Inflammatory macrophage treated with lipopolysaccharide for 1 hour (primary cell): ENCODE measurements around the gene LPCAT2.
A peak's percentile ranks its signal among the peaks of the same experiment; 100 is the strongest.

ENCODE experiments used
- DNase-seq, 2 donors: peaks; one replicate each; pipeline ENCODE4 v3.0.0-alpha.2; 2020 to 2022

LPCAT2 gene

GRCh38 chr16:55482056-55482455, 26.8 kb upstream of the LPCAT2 start:
- no peak for DNase-seq

DNA sequence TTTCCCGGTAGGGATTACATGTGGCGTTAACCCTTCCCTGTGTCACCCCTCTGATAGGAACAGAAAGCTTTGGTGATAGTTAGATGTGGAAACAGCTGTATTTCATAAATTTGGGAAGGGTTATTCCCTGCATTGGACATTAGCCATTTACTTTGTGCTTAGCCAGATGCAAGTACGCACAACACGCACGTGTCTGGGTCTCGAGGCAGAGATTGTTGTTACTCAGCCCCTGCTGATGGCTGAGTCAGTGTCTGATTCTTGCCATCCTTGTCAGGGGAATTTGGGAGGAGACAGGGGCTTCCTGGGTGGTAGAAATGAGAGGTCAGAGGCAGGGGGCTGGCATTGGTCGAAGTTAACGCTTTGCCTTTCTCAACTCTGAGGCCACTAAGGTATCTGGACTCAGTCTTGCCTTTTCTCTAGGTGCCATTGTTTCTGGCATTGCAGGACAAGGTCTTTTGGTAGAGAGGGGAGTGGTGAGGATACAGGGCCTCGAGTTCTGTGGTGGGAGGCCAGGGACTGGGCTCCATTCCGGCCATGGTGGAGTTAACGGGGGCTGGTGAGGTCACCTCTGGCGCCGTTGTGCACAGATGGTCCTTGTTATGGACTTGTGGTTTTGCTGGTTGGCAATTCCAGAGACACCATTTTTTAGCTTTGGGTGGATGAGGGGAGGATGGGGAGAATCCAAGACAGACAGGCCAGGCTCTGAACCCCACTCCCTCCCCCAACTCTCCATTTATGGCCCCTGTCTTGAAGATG, 21.6 kb upstream of the LPCAT2 start:
- no peak for DNase-seq

DNA sequence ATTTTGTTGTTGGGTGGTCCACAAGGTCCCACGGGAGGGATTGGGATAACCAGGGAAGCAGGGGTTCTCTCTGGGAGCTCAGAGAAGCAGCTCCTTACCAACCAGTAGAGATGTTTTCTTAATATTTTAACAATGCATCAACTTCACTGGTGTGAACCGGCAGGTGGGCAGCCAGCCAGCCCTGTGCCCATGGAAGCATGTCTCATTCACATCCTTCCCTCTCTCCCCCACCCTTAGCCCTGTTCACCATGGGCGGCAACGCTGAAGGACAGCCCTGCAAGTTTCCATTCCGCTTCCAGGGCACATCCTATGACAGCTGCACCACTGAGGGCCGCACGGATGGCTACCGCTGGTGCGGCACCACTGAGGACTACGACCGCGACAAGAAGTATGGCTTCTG, 20.6 kb upstream of the LPCAT2 start:
- no peak for DNase-seq

- no peak for DNase-seq
Measured at GRCh38 chr16:55489119-55489955, 19.5 kb upstream of the LPCAT2 start.

GRCh38 chr16:55489956-55490265, 19.0 kb upstream of the LPCAT2 start:
- no peak for DNase-seq

DNA sequence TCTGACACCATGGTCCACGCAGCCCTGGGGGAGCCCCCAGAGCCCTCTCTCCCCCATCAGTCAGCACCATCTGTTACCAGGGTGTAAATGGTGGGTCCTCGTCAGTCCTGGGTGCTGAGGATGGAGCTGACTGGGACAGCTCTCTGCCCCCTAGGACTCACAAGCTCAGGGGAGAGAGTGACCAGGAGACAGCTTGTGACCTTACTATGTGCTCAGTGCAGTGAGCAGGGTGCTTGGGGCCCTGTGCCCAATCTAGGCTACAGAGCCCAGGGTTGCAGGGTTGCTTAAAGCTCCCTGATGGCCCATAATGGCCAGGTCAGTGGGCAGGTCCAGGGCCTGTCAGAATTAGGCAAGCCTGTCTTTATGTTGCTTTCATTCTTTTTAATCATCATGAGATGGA, 18.6 kb upstream of the LPCAT2 start:
- no peak for DNase-seq

- no peak for DNase-seq
Measured at GRCh38 chr16:55491691-55492090, 17.2 kb upstream of the LPCAT2 start.

DNA sequence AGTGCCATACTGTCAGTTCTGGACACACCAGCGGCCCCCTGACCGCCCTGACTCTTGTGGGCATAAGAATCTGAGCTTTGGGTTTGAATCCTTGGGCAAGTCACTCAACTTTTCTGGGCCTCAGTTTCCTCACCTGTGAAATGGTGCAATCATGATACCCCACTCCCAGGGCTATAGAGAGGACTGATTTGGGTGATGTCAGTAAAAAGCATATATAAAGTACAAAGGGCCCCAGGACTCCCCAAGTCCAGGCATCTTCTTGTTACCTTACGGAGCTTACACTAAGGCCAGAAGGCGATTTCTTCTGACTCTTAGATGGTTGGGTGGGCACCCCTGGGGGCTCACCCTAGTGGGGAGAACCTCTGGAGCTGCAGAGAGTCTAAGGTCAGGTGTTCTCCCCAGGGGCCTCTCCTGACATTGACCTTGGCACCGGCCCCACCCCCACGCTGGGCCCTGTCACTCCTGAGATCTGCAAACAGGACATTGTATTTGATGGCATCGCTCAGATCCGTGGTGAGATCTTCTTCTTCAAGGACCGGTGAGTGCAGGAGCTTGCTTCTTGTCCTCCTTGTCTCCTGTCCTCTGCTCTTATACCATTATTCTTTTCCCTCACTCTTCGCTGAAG, 16.0 kb upstream of the LPCAT2 start:
- no peak for DNase-seq

- peak; percentile 56 to 71 for DNase-seq
Measured at GRCh38 chr16:55494994-55495421, 13.9 kb upstream of the LPCAT2 start.

DNA sequence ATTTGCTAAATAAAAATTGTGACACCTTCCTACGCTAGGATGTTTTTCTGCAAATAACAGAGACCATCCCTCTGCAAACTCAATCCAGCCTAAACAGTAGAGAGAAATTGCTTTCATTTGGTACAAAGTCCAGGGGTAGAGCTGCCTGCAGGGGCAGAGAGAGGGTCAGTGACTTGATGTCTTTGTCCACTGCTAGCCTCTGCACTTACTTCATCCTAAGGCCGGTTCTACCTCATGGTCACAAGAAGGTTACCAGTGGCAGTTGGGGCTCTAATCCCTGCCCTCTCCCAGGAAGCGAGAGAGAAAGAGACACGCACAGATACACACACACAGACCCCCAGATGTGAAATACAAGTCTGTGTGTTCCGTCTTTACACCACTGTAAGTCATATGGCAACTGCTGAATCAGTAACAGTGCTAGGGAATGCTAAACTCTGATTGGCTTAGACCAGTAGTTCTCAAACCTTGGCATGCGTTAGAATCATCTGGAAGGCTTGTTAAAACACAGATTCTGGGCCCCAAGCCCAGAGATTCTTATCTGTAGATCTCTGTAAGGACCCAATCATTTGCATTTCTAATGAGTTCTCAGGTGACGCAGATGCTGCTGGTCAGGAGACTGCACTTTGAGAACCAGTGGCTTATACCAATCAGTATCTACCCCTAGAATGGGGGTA, 13.1 kb upstream of the LPCAT2 start:
- no peak for DNase-seq

DNA sequence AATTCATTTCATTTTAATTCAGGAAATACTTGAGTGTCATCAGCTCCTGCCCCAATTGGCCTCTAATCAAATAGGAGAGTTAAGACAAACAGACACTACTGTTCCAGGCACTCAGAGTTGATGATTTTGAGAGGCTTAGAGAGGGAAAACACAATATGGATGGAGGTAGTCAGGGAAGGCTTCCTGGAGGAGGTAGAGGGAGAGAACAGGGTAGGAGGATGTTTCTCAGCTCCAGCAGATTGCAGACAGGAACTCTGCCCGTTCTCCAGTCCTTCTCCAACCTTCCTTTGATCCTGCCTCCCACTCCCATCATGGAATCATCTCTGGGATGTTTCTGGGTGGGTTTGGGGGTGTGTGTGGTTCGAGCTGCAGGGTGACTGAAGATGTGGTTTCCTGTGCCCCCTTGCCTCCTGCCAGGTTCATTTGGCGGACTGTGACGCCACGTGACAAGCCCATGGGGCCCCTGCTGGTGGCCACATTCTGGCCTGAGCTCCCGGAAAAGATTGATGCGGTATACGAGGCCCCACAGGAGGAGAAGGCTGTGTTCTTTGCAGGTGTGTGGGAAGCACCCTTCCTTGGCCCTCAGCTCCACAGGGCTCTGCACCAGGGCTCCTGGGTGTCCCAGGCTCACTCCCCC, 12.2 kb upstream of the LPCAT2 start:
- no peak for DNase-seq

- DNase-seq = no peak
Measured at GRCh38 chr16:55497558-55497957, 11.3 kb upstream of the LPCAT2 start.

DNA sequence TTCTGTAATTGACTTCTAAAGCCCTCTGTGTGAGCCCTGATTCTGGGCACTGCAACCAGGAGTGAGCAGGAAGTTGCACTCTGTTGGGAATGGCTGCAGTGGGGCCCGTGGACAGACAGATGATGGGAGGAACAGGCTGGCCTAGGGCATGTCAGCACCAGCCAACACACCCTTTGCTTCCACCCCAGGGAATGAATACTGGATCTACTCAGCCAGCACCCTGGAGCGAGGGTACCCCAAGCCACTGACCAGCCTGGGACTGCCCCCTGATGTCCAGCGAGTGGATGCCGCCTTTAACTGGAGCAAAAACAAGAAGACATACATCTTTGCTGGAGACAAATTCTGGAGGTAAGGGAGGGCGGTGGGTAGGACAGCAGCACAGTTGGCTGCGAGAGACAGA, 10.8 kb upstream of the LPCAT2 start:
- DNase-seq = no peak

DNA sequence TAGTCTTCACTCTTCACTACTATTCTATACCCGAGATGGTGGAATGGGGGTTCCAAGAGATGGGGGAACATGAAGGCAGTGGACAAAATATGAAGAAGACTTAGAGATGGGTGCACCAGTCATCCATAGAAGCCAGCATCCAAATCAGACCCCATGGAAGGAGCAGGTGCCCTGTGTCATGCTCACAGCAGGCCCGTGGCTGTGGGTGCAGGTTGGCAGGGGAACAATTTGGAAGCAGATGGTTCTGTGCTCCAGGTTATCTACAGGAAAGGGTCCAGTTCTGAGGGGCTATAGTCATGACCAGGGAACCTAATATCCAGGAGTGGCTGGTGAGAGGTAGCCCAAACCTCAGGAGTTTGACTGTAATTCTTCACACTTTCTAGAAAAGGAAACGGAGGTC, 9.6 kb upstream of the LPCAT2 start:
- DNase-seq = no peak

GRCh38 chr16:55499951-55500529, 8.8 kb upstream of the LPCAT2 start:
- peak; percentile 13 to 25 for DNase-seq

DNA sequence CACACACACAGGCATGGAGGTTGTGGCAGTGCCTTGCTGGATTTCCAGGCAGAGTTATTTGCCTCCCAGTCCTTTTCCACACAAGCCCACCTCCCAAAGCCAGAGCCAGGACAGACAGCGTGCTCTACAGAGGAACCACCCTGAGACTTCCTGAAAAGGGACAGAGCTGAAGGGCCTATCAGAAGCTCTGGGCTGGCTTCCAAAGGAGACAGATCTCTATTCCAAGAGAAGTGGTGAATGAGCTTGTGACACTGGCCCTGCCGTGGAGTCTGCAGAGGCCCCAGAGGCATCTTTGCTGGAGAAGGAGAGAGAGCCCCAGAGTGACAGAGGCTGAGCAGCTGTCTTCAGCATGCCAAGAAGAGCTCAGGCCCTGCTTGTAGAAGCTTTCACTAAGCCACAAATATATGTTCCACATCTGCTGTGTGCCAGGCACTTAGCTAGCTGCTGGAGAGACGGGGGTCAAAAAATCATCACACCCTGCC, 8.3 kb upstream of the LPCAT2 start:
- DNase-seq = peak; percentile 47 to 48

DNA sequence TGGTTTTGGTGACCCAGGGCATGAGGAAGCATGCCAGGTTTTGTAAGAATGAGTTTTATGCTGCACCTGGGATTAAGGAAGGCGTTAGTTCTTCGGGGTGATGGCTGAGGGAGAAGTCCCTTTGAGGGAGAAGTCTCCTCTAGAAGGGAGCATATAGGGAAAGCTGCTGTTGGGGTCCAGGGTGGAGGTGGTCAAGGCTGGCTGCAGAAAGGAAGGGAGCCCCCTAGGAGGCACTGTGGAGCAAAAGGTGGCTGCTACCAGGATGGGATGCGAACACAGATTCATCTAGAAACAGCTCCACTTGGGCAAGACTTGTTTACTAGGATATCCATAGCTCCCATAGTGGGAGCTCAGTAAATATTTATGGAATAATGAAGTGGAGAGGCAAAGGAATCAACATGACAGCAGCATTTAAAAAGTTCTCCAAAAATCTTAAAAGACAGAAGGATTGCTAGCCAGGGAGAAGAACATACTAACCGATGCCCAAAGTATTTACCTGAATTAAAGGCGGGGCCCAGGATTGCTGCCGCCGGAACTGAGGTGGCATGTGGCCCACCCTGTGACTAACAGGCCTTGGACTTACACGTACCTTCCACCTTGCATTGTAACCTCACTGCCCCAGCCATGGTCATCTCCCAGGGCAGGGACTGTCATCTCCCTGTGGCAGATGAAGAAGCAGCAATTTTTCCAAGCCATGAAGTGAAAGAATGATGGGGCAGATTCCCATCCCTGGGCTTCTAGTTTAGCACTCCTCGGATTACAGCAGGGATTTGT, 7.1 kb upstream of the LPCAT2 start:
- no peak for DNase-seq

DNA sequence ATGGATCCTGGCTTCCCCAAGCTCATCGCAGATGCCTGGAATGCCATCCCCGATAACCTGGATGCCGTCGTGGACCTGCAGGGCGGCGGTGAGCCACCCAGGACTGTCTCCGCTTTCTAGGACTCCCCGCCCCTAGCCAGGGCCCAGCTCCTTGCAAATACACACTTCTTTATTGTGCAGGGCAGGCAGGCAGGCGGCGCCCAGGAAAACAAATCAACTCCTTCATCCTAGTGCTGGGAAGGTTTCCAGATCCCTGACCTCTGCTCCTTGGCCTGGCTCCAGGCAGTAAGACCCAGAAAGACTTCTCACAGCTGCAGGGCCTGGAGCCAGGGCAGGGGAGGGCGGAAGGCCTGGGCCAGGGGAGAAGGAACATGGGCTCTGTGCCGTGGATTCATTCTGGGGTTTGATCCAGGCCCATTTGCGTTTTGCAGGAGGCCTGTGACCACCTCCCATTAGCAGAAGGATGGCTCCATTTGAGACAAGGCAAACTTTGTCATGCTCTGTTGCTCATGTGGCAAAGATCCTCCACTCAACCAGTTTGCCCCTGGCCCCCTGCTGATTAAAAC, 6.0 kb upstream of the LPCAT2 start:
- no peak for DNase-seq

DNA sequence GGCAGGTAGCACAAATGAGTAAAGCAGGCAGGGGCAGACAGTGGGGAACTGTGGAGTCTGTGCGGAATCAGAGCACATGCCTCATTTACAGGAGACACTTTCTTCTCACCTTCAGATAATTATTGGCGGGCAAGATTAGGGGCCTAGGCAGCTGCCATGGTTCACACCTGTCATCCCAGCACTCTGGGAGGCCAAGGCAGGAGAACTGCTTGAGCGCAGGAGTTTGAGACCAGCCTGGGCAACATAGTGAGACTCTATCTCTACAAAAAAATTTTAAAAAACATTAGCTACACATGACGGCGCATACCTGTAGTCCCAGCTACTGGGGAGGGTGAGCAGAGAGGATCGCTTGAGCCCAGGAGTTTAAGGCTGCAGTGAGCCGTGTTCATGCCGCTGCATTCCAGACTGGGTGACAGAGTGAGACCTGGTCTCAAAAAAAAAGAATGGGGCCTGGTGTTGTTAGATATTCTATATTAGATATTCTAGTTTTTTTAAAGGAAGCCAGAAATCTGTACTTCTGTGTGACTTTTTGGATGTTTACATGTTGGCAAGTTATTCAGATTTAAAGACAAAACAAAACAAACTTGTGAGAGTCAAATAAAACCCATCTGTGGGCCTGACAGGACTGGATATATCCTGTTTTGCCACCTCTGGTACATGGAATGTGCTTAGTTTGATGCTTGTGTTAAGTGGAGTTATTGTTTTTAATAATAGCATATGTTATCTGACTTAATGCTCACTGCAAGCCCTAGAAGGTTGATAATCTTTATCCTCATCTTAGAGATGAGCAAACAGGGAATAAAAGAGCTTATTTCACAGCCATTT, 4.9 kb upstream of the LPCAT2 start:
- DNase-seq = no peak

DNA sequence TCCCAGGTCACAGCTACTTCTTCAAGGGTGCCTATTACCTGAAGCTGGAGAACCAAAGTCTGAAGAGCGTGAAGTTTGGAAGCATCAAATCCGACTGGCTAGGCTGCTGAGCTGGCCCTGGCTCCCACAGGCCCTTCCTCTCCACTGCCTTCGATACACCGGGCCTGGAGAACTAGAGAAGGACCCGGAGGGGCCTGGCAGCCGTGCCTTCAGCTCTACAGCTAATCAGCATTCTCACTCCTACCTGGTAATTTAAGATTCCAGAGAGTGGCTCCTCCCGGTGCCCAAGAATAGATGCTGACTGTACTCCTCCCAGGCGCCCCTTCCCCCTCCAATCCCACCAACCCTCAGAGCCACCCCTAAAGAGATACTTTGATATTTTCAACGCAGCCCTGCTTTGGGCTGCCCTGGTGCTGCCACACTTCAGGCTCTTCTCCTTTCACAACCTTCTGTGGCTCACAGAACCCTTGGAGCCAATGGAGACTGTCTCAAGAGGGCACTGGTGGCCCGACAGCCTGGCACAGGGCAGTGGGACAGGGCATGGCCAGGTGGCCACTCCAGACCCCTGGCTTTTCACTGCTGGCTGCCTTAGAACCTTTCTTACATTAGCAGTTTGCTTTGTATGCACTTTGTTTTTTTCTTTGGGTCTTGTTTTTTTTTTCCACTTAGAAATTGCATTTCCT, 3.4 kb upstream of the LPCAT2 start:
- DNase-seq = no peak
